ENCODE results near the gene ALLC.

GRCh38 chr2:3644246-3644525, 13.8 kb upstream of the ALLC start:
- TF ChIP-seq, protein P1, sequence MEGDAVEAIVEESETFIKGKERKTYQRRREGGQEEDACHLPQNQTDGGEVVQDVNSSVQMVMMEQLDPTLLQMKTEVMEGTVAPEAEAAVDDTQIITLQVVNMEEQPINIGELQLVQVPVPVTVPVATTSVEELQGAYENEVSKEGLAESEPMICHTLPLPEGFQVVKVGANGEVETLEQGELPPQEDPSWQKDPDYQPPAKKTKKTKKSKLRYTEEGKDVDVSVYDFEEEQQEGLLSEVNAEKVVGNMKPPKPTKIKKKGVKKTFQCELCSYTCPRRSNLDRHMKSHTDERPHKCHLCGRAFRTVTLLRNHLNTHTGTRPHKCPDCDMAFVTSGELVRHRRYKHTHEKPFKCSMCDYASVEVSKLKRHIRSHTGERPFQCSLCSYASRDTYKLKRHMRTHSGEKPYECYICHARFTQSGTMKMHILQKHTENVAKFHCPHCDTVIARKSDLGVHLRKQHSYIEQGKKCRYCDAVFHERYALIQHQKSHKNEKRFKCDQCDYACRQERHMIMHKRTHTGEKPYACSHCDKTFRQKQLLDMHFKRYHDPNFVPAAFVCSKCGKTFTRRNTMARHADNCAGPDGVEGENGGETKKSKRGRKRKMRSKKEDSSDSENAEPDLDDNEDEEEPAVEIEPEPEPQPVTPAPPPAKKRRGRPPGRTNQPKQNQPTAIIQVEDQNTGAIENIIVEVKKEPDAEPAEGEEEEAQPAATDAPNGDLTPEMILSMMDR (IDR thresholded peaks at IDR 0.05): no peak
- TF ChIP-seq POLR2AphosphoS5 (IDR thresholded peaks at IDR 0.05): no peak
